GM23338 (cell line): ENCODE measurements around the gene E2F6. TPM values are rescaled to one million over a fixed set of nuclear protein-coding genes. Genes with fewer than 3 reads are reported as not detected.

Source experiments
- ATAC-seq: fragments of 200-7000 bp; cut with Tn5 transposase; 3 replicates; pipeline ENCODE4 v1.9.1; 2020
- DNase-seq: peaks from one replicate; pipeline ENCODE4 v3.0.0-alpha.2; 2015; ENCODE audit warnings: low spot score
- H2AFZ ChIP-seq: fragments of 200-600 bp; sonication (generic); 2 replicates; pipeline ENCODE4 v1.8.0; 2016; ENCODE audit warnings: antibody characterized with exemption, mild to moderate bottlenecking, moderate library complexity
- H3F3A ChIP-seq: fragments of 200-600 bp; sonication (generic); replicated peaks from 2 replicates; pipeline ENCODE4 v1.8.0; 2017; ENCODE audit warnings: antibody characterized with exemption, mixed run types, low read depth
- H3K27ac ChIP-seq: fragments of 200-600 bp; sonication (generic); 2 replicates; pipeline ENCODE4 v1.6.1; 2016; ENCODE audit warnings: low read depth
- H3K27me3 ChIP-seq: fragments of 200-600 bp; sonication (generic); 2 replicates; pipeline ENCODE4 v1.8.0; 2016; ENCODE audit warnings: mild to moderate bottlenecking, mixed run types, moderate library complexity; ENCODE audit not compliant: insufficient read depth
- H3K36me3 ChIP-seq: fragments of 200-600 bp; sonication (generic); 2 replicates; pipeline ENCODE4 v1.8.0; 2016; ENCODE audit warnings: mild to moderate bottlenecking; ENCODE audit not compliant: insufficient read depth
- H3K4me1 ChIP-seq: fragments of 200-600 bp; sonication (generic); 2 replicates; pipeline ENCODE4 v1.8.0; 2016; ENCODE audit warnings: mild to moderate bottlenecking, moderate library complexity; ENCODE audit not compliant: insufficient read depth
- H3K4me2 ChIP-seq: fragments of 200-600 bp; sonication (generic); 2 replicates; pipeline ENCODE4 v1.7.1; 2017; ENCODE audit warnings: mixed run types
- H3K4me3 ChIP-seq: fragments of 200-600 bp; sonication (generic); 2 replicates; pipeline ENCODE4 v1.6.1; 2016; ENCODE audit warnings: mixed run types
- H3K79me2 ChIP-seq: fragments of 200-600 bp; sonication (generic); replicated peaks from 2 replicates; pipeline ENCODE4 v1.8.0; 2017; ENCODE audit warnings: mild to moderate bottlenecking; ENCODE audit not compliant: insufficient read depth
- H3K9me2 ChIP-seq: fragments of 200-600 bp; sonication (generic); 2 replicates; pipeline ENCODE4 v1.8.0; 2017; ENCODE audit not compliant: insufficient read depth
- H4K20me1 ChIP-seq: fragments of 200-600 bp; sonication (generic); replicated peaks from 2 replicates; pipeline ENCODE4 v1.8.0; 2017; ENCODE audit warnings: mild to moderate bottlenecking; ENCODE audit not compliant: insufficient read depth
- H3K27ac Mint-ChIP-seq: 2 replicates; pipeline ENCODE4 v1.8.0; 2020; ENCODE audit warnings: inconsistent platforms, mild to moderate bottlenecking, moderate library complexity, mixed read lengths
- H3K27me3 Mint-ChIP-seq: 3 replicates; pipeline ENCODE4 v1.8.0; 2022; ENCODE audit warnings: low read depth, mild to moderate bottlenecking, moderate library complexity, mixed read lengths, inconsistent platforms; ENCODE audit not compliant: insufficient read depth, poor library complexity
- H3K36me3 Mint-ChIP-seq: 3 replicates; pipeline ENCODE4 v1.8.0; 2021; ENCODE audit warnings: low read depth, mild to moderate bottlenecking, inconsistent platforms, moderate library complexity, mixed read lengths
- H3K4me1 Mint-ChIP-seq: 3 replicates; pipeline ENCODE4 v1.8.0; 2020; ENCODE audit warnings: mild to moderate bottlenecking, inconsistent platforms, mixed read lengths
- H3K4me3 Mint-ChIP-seq: 3 replicates; pipeline ENCODE4 v1.8.0; 2021; ENCODE audit warnings: moderate library complexity, mild to moderate bottlenecking, inconsistent platforms, mixed read lengths
- H3K9me3 Mint-ChIP-seq: 3 replicates; pipeline ENCODE4 v1.8.0; 2020; ENCODE audit warnings: moderate library complexity, mild to moderate bottlenecking, inconsistent platforms, mixed read lengths
- CREB1 ChIP-seq: fragments of 250-450 bp; sonication (Bioruptor Pico); IDR thresholded peaks from 2 replicates; pipeline ENCODE4 v1.5.0; 2020; ENCODE audit warnings: low read depth, mild to moderate bottlenecking, moderate library complexity
- EZH2 ChIP-seq: fragments of 200-600 bp; sonication (generic); IDR thresholded peaks from one replicate; pipeline ENCODE4 v1.8.0; 2017; ENCODE audit warnings: antibody characterized with exemption, mild to moderate bottlenecking, low read depth; ENCODE audit not compliant: unreplicated experiment
- EZH2phosphoT487 ChIP-seq: fragments of 200-600 bp; sonication (generic); IDR thresholded peaks from one replicate; pipeline ENCODE4 v1.8.1; 2018; ENCODE audit warnings: antibody characterized with exemption; ENCODE audit not compliant: unreplicated experiment
- JUNB ChIP-seq: IDR thresholded peaks from one replicate; pipeline ENCODE4 v1.6.1; 2016; ENCODE audit warnings: antibody characterized with exemption; ENCODE audit not compliant: unreplicated experiment
- NANOG ChIP-seq: IDR thresholded peaks from 2 replicates; pipeline ENCODE4 v1.6.1; 2016; ENCODE audit warnings: antibody characterized with exemption, borderline replicate concordance
- POLR2AphosphoS5 ChIP-seq: IDR thresholded peaks from 2 replicates; pipeline ENCODE4 v1.6.1; 2016; ENCODE audit warnings: antibody characterized with exemption, low read depth
- STAT1 ChIP-seq: IDR thresholded peaks from one replicate; pipeline ENCODE4 v1.6.1; 2016; ENCODE audit warnings: antibody characterized with exemption; ENCODE audit not compliant: unreplicated experiment
- ZNF114 ChIP-seq: fragments of 250-450 bp; sonication (Bioruptor Pico); IDR thresholded peaks from 2 replicates; pipeline ENCODE4 v1.5.0; 2020; ENCODE audit warnings: mild to moderate bottlenecking, moderate library complexity
- ZNF331 ChIP-seq: fragments of 250-450 bp; sonication (Bioruptor Pico); IDR thresholded peaks from 2 replicates; pipeline ENCODE4 v1.5.0; 2020; ENCODE audit warnings: low read depth, mild to moderate bottlenecking, moderate library complexity
- ZNF462 ChIP-seq: fragments of 250-450 bp; sonication (Bioruptor Pico); IDR thresholded peaks from 2 replicates; pipeline ENCODE4 v1.5.0; 2020; ENCODE audit warnings: mild to moderate bottlenecking, moderate library complexity
- polyA plus RNA-seq: library from polyadenylated mRNA; unstranded; fragments of >200 nt; fragmentation: Nextera tagmentation; extraction: Ambion mirVana; gene quantifications from 2 replicates; pipeline ENCODE4 v1.2.1, GENCODE V29; 2016
- total RNA-seq: library from RNA; depleted of rRNA; stranded (reverse); fragments of >200 nt; shearing (Covaris generic); gene quantifications from 2 replicates; pipeline ENCODE4 v1.2.3, GENCODE V29; 2014

The E2F6 gene
- total and polyA plus RNA-seq, 2 experiments from 2014 or later = 16.9 to 20.7 TPM

GRCh38 chr2:11420671-11421070 lies 45.3 kb downstream of the E2F6 start (continued):
- TF ChIP-seq ZNF462 (CRISPR knock-in tag) = no peak
- TF ChIP-seq ZNF331 (CRISPR knock-in tag) = no peak
- no peak for TF ChIP-seq STAT1

GRCh38 chr2:11420190-11420589 lies 45.8 kb downstream of the E2F6 start:
- Histone ChIP-seq H4K20me1 (no peaks in the 10 kb centered on the region), H3K27me3 (no peaks in the 10 kb centered on the region), H3F3A (no peaks in the 10 kb centered on the region), H3K4me1 (no peaks in the 10 kb centered on the region), H3K9me2 (no peaks in the 10 kb centered on the region), H3K27ac (no peak overlapping the region), H3K4me2 (no peak overlapping the region), H2AFZ (no peak overlapping the region), H3K36me3 (no peaks in the 10 kb centered on the region; the same call in 1 of the 2 replicates), H3K79me2 (no peaks in the 10 kb centered on the region), H3K4me3 (no peak overlapping the region)
- Mint-ChIP-seq H3K27ac (no peak overlapping the region), H3K9me3 (peaks cover 28% of the 10 kb centered on the region), H3K4me1 (no peaks in the 10 kb centered on the region; the same call in 2 of the 3 replicates), H3K27me3 (peaks cover 2% of the 10 kb centered on the region), H3K36me3 (peaks cover 24% of the 10 kb centered on the region), H3K4me3 (no peak overlapping the region)
- ATAC-seq = no peak
- no peak for DNase-seq
- no peak for TF ChIP-seq ZNF114 (CRISPR knock-in tag)
- TF ChIP-seq EZH2phosphoT487 = no peak
- no peak for TF ChIP-seq EZH2
- TF ChIP-seq NANOG = no peak
- no peak for TF ChIP-seq STAT1
- TF ChIP-seq ZNF462 (CRISPR knock-in tag) = no peak
- TF ChIP-seq POLR2AphosphoS5 = no peak
- TF ChIP-seq JUNB = no peak
- no peak for TF ChIP-seq CREB1
